ENCODE data around the gene UAP1L1. TPM values are rescaled to one million over a fixed set of nuclear protein-coding genes. Genes with fewer than 3 reads are reported as not detected.

The UAP1L1 gene
- total and polyA plus RNA-seq, 9 of the 15 experiments (the other 6 are each of a cell fraction or from before 2014, with no cell fraction given), result 0.20 to 8.6 (median 3.7) TPM

GRCh38 chr9:137114613-137115393 is 37.5 kb downstream of the UAP1L1 start, which contains the start of gene DPP7 (continued):
- TF ChIP-seq, protein P1, sequence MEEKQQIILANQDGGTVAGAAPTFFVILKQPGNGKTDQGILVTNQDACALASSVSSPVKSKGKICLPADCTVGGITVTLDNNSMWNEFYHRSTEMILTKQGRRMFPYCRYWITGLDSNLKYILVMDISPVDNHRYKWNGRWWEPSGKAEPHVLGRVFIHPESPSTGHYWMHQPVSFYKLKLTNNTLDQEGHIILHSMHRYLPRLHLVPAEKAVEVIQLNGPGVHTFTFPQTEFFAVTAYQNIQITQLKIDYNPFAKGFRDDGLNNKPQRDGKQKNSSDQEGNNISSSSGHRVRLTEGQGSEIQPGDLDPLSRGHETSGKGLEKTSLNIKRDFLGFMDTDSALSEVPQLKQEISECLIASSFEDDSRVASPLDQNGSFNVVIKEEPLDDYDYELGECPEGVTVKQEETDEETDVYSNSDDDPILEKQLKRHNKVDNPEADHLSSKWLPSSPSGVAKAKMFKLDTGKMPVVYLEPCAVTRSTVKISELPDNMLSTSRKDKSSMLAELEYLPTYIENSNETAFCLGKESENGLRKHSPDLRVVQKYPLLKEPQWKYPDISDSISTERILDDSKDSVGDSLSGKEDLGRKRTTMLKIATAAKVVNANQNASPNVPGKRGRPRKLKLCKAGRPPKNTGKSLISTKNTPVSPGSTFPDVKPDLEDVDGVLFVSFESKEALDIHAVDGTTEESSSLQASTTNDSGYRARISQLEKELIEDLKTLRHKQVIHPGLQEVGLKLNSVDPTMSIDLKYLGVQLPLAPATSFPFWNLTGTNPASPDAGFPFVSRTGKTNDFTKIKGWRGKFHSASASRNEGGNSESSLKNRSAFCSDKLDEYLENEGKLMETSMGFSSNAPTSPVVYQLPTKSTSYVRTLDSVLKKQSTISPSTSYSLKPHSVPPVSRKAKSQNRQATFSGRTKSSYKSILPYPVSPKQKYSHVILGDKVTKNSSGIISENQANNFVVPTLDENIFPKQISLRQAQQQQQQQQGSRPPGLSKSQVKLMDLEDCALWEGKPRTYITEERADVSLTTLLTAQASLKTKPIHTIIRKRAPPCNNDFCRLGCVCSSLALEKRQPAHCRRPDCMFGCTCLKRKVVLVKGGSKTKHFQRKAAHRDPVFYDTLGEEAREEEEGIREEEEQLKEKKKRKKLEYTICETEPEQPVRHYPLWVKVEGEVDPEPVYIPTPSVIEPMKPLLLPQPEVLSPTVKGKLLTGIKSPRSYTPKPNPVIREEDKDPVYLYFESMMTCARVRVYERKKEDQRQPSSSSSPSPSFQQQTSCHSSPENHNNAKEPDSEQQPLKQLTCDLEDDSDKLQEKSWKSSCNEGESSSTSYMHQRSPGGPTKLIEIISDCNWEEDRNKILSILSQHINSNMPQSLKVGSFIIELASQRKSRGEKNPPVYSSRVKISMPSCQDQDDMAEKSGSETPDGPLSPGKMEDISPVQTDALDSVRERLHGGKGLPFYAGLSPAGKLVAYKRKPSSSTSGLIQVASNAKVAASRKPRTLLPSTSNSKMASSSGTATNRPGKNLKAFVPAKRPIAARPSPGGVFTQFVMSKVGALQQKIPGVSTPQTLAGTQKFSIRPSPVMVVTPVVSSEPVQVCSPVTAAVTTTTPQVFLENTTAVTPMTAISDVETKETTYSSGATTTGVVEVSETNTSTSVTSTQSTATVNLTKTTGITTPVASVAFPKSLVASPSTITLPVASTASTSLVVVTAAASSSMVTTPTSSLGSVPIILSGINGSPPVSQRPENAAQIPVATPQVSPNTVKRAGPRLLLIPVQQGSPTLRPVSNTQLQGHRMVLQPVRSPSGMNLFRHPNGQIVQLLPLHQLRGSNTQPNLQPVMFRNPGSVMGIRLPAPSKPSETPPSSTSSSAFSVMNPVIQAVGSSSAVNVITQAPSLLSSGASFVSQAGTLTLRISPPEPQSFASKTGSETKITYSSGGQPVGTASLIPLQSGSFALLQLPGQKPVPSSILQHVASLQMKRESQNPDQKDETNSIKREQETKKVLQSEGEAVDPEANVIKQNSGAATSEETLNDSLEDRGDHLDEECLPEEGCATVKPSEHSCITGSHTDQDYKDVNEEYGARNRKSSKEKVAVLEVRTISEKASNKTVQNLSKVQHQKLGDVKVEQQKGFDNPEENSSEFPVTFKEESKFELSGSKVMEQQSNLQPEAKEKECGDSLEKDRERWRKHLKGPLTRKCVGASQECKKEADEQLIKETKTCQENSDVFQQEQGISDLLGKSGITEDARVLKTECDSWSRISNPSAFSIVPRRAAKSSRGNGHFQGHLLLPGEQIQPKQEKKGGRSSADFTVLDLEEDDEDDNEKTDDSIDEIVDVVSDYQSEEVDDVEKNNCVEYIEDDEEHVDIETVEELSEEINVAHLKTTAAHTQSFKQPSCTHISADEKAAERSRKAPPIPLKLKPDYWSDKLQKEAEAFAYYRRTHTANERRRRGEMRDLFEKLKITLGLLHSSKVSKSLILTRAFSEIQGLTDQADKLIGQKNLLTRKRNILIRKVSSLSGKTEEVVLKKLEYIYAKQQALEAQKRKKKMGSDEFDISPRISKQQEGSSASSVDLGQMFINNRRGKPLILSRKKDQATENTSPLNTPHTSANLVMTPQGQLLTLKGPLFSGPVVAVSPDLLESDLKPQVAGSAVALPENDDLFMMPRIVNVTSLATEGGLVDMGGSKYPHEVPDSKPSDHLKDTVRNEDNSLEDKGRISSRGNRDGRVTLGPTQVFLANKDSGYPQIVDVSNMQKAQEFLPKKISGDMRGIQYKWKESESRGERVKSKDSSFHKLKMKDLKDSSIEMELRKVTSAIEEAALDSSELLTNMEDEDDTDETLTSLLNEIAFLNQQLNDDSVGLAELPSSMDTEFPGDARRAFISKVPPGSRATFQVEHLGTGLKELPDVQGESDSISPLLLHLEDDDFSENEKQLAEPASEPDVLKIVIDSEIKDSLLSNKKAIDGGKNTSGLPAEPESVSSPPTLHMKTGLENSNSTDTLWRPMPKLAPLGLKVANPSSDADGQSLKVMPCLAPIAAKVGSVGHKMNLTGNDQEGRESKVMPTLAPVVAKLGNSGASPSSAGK (IDR thresholded peaks at IDR 0.05), result peak; percentile 55
- TF ChIP-seq POLR2H (tag; IDR thresholded peaks at IDR 0.05; ENCODE audit: low read depth), result no peak
- peak; percentile 72 for TF ChIP-seq RBFOX2 (IDR thresholded peaks at IDR 0.05; ENCODE audit: low read depth, low read length)
- TF ChIP-seq ZNF121 (CRISPR knock-in tag; conservative IDR thresholded peaks at IDR 0.05), result no peak
- no peak for TF ChIP-seq ZNF311 (CRISPR knock-in tag; IDR thresholded peaks at IDR 0.05)
- TF ChIP-seq ZNF766 (CRISPR knock-in tag; conservative IDR thresholded peaks at IDR 0.05), result no peak
- TF ChIP-seq DNMT1 (IDR thresholded peaks at IDR 0.05), result no peak
- TF ChIP-seq MTA1 (IDR thresholded peaks at IDR 0.05; ENCODE audit: borderline replicate concordance), result no peak
- TF ChIP-seq ZNF589 (CRISPR knock-in tag; IDR thresholded peaks at IDR 0.05; ENCODE audit: low read depth), result peak; percentile 57; the same call in 1 of the 2 replicates
- no peak for TF ChIP-seq RBM34 (IDR thresholded peaks at IDR 0.05; ENCODE audit: borderline replicate concordance, insufficient read depth, low read length)

Measured in K562 (cell line).